A673 (cell line): Measurements from ENCODE around the gene C3orf52.

Experiments
- CTCF ChIP-seq: fragments of 300-800, 200-600 bp; sonication (generic); conservative IDR thresholded peaks from 2 replicates; pipeline ENCODE4 v1.5.1; 2017; ENCODE audit warnings: low read depth, mild to moderate bottlenecking, antibody characterized with exemption, low read length, moderate library complexity, mixed read lengths
- EZH2 ChIP-seq: fragments of 200-600 bp; sonication (generic); IDR thresholded peaks from 2 replicates; pipeline ENCODE4 v1.6.1; 2017; ENCODE audit warnings: borderline replicate concordance, low read depth, mild to moderate bottlenecking, mixed read lengths, antibody characterized with exemption, low read length; ENCODE audit not compliant: poor library complexity, severe bottlenecking

GRCh38 chr3:112097378-112097777 is 11.2 kb downstream of the C3orf52 start:
- no peak for TF ChIP-seq EZH2
- TF ChIP-seq CTCF = no peak
